Mesendoderm (in vitro differentiated cells): Measurements from ENCODE around the gene RARS2.

Source experiments
- DNase-seq: peaks from one replicate; pipeline ENCODE4 v3.0.0; 2013
- H2AK5ac ChIP-seq: 2 replicates; pipeline ENCODE4 v1.6.1; 2013; ENCODE audit warnings: low read length, inconsistent platforms
- H2BK120ac ChIP-seq: 2 replicates; pipeline ENCODE4 v1.6.1; 2013; ENCODE audit warnings: low read depth, mild to moderate bottlenecking, low read length, moderate library complexity, mixed read lengths
- H2BK15ac ChIP-seq: replicated peaks from 2 replicates; pipeline ENCODE4 v1.6.1; 2013; ENCODE audit warnings: low read depth, mild to moderate bottlenecking, moderate library complexity
- H2BK5ac ChIP-seq: 2 replicates; pipeline ENCODE4 v1.6.1; 2013; ENCODE audit warnings: low read length, inconsistent platforms
- H3K18ac ChIP-seq: 2 replicates; pipeline ENCODE4 v1.6.1; 2013; ENCODE audit warnings: mild to moderate bottlenecking, low read length, mixed read lengths
- H3K23ac ChIP-seq: one replicate; pipeline ENCODE4 v1.6.1; 2013; ENCODE audit warnings: low read length
- H3K27ac ChIP-seq: 2 replicates; pipeline ENCODE4 v1.5.1; 2013; ENCODE audit warnings: low read depth, mild to moderate bottlenecking, inconsistent platforms, low read length, moderate library complexity
- H3K27me3 ChIP-seq: 2 replicates; pipeline ENCODE4 v1.6.1; 2013; ENCODE audit warnings: low read length, control low read depth, mild to moderate bottlenecking, inconsistent platforms; ENCODE audit not compliant: insufficient read depth, poor library complexity
- H3K36me3 ChIP-seq: 2 replicates; pipeline ENCODE4 v1.6.1; 2013; ENCODE audit warnings: low read length, inconsistent platforms; ENCODE audit not compliant: control insufficient read depth, insufficient read depth
- H3K4ac ChIP-seq: one replicate; pipeline ENCODE4 v1.6.1; 2013; ENCODE audit warnings: low read depth, mild to moderate bottlenecking, low read length, moderate library complexity
- H3K4me1 ChIP-seq: 2 replicates; pipeline ENCODE4 v1.6.1; 2013; ENCODE audit warnings: low read depth, low read length, inconsistent platforms; ENCODE audit not compliant: control insufficient read depth
- H3K4me2 ChIP-seq: 2 replicates; pipeline ENCODE4 v1.6.1; 2013; ENCODE audit warnings: low read length
- H3K4me3 ChIP-seq: 2 replicates; pipeline ENCODE4 v1.5.1; 2013; ENCODE audit warnings: mild to moderate bottlenecking, low read length
- H3K56ac ChIP-seq: one replicate; pipeline ENCODE4 v1.6.1; 2013; ENCODE audit warnings: low read length
- H3K79me1 ChIP-seq: 2 replicates; pipeline ENCODE4 v1.6.1; 2013; ENCODE audit warnings: low read length, inconsistent platforms
- H3K79me2 ChIP-seq: 2 replicates; pipeline ENCODE4 v1.6.1; 2013; ENCODE audit warnings: mild to moderate bottlenecking, low read length; ENCODE audit not compliant: control insufficient read depth, insufficient read depth
- H3K9ac ChIP-seq: 2 replicates; pipeline ENCODE4 v1.6.1; 2013; ENCODE audit warnings: low read length, inconsistent platforms
- H4K5ac ChIP-seq: one replicate; pipeline ENCODE4 v1.6.1; 2013; ENCODE audit warnings: low read length
- H4K8ac ChIP-seq: one replicate; pipeline ENCODE4 v1.6.1; 2013; ENCODE audit warnings: low read depth, mild to moderate bottlenecking, control low read depth, low read length, moderate library complexity
- WGBS: extraction: QIAGEN DNeasy Blood & Tissue Kit; methylation state at CpG from one replicate; pipeline ENCODE4 v1.1.7; 2013; ENCODE audit warnings: low lambda C conversion rate, missing lambda C conversion rate; ENCODE audit not compliant: insufficient coverage; ENCODE audit errors: extremely low coverage; 5-methylcytosine and 5-hydroxymethylcytosine counted together

Gene RARS2

DNA sequence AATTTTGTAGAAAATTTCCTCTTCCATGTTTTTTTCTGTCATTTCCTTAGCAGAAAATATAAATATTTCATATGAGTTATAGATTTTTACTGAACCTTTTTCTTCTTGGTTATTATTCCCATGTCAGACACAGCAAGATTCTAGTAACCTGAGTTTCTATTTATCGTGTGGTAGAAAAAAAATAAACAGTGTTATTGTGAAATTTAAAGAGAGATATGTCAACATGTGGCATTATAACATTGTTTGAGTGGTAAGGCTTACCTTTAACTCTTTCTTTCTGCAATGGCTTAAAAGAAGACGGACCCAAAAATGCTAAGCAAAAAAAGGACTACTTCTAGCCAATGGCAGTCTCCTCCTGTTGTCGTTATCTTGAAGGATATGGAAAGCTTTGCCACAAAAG lies 19.0 kb upstream of the RARS2 start:
- Histone ChIP-seq H3K4me1 (no peaks in the 10 kb centered on the region), H2BK15ac (no peak overlapping the region), H3K36me3 (peaks cover 1% of the 10 kb centered on the region), H3K56ac (no peak overlapping the region), H2BK120ac (no peak overlapping the region), H2AK5ac (no peak overlapping the region), H3K4ac (no peak overlapping the region), H3K4me3 (no peak overlapping the region), H3K79me2 (no peaks in the 10 kb centered on the region), H2BK5ac (no peak overlapping the region), H3K27ac (no peak overlapping the region), H3K27me3 (no peaks in the 10 kb centered on the region), H3K4me2 (no peak overlapping the region), H4K5ac (no peak overlapping the region), H3K23ac (no peak overlapping the region), H4K8ac (no peak overlapping the region), H3K9ac (no peak overlapping the region), H3K79me1 (no peaks in the 10 kb centered on the region), H3K18ac (no peak overlapping the region)
- no CpG with 5 or more reads among the region's 3 CpGs for WGBS
- no peak for DNase-seq

DNA sequence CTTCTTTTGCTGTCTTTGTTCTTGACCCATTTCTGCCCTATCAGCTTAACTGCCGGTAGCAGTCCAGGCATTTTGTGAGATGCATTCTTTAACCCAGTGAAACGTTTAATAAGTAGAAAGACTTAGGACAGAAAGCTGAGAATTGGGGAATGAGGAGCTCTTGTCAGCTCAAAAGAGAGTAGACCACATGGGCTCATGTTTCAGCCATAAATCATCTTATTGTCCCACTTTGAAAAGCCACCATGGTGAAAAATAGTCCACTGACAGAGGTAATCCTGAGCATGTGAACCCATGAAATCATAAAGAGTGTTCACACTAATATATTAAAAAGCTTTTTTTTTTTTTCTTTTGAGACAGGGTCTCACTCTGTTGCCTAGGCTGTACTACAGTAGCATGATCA lies 16.4 kb upstream of the RARS2 start:
- Histone ChIP-seq H3K18ac (no peak overlapping the region), H3K9ac (no peak overlapping the region), H2AK5ac (no peak overlapping the region), H4K5ac (no peak overlapping the region), H3K4me3 (no peak overlapping the region), H3K23ac (no peak overlapping the region), H2BK15ac (no peak overlapping the region), H2BK5ac (no peak overlapping the region), H3K4ac (no peak overlapping the region), H3K56ac (no peak overlapping the region), H3K79me1 (no peaks in the 10 kb centered on the region), H3K79me2 (no peaks in the 10 kb centered on the region), H3K36me3 (no peaks in the 10 kb centered on the region), H3K27me3 (no peaks in the 10 kb centered on the region), H2BK120ac (no peak overlapping the region), H3K4me2 (no peak overlapping the region), H3K4me1 (no peaks in the 10 kb centered on the region), H4K8ac (no peak overlapping the region), H3K27ac (no peak overlapping the region)
- no peak for DNase-seq
- no CpG with 5 or more reads among the region's 2 CpGs for WGBS

- Histone ChIP-seq H3K79me1 (no peaks in the 10 kb centered on the region), H3K23ac (no peak overlapping the region), H3K9ac (no peak overlapping the region), H2BK5ac (no peak overlapping the region), H3K18ac (no peak overlapping the region), H3K56ac (no peak overlapping the region), H3K4me2 (no peak overlapping the region), H3K27me3 (no peaks in the 10 kb centered on the region), H3K79me2 (no peaks in the 10 kb centered on the region), H2BK15ac (no peak overlapping the region), H2AK5ac (no peak overlapping the region), H2BK120ac (no peak overlapping the region), H3K27ac (no peak overlapping the region), H4K8ac (no peak overlapping the region), H3K4me1 (no peaks in the 10 kb centered on the region), H4K5ac (no peak overlapping the region), H3K36me3 (no peaks in the 10 kb centered on the region), H3K4ac (no peak overlapping the region), H3K4me3 (no peak overlapping the region)
- DNase-seq = no peak
- no CpG with 5 or more reads among the region's 1 CpG for WGBS
These were observed 10.8 kb upstream of the RARS2 start for GRCh38 chr6:87600576-87600975.

DNA sequence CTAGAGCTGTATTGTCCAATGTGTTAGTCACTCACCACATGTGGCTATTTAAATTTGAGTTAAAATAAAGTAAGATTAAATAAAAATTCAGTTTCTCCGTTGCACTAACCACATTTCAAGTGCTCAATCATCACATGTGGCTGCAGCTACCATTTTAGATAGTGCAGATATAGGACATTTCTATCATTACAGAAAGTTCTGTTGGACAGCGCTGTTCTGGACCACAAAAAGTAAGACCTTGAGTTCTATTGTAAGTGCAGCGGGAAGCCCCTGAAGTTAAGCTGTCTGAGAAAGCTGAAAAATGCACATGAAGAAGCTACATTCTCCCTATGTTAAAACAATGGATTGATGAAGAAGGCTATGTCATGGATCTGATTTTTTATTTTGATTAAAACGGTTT lies 1.2 kb upstream of the RARS2 start:
- no peaks in the 10 kb centered on the region for H3K36me3 ChIP-seq
- DNase-seq = no peak

DNA sequence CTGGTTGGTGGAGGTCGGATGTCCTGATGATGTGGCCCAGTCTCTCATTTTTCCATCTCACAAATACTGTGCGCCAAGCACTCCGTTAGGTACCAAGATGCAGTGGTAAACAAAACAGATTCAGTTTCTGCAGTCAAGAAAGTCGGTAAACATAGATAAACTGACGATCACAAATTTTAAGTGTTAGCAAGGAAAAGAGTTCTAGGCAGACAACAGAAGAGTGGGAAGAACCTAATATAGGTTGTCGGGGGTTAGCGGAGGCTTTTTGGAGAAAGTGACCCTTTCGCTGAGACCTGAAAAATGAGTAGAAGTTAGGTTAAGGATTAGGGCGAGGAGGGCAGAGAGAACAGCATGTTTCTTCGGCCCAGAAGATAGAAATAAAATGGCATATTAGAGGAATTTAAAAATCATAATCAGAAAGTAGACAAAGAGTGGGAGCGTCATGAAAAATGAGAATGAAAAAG lies 662 bp upstream of the RARS2 start:
- no peak overlapping the region for H4K5ac ChIP-seq
- no peak overlapping the region for H3K23ac ChIP-seq
- H3K56ac ChIP-seq = peak overlapping the region; percentile 100
- no peak overlapping the region for H2BK15ac ChIP-seq
- H3K4me3 ChIP-seq = peak overlapping the region; percentile 100
- H3K18ac ChIP-seq = no peak overlapping the region
- H2AK5ac ChIP-seq = no peak overlapping the region
- peaks cover 59% of the 10 kb centered on the region for H3K79me2 ChIP-seq
- H3K4me1 ChIP-seq = peaks cover 3% of the 10 kb centered on the region
- no peaks in the 10 kb centered on the region for H3K36me3 ChIP-seq
- no CpG with 5 or more reads among the region's 11 CpGs for WGBS
- no peak overlapping the region for H2BK120ac ChIP-seq
- no peak for DNase-seq
- H3K9ac ChIP-seq = peak overlapping the region; percentile 100
- peaks cover 14% of the 10 kb centered on the region for H3K79me1 ChIP-seq
- H4K8ac ChIP-seq = no peak overlapping the region
- peak overlapping the region; percentile 9 for H3K27ac ChIP-seq
- H2BK5ac ChIP-seq = peak overlapping the region; percentile 99
- no peaks in the 10 kb centered on the region for H3K27me3 ChIP-seq
- H3K4me2 ChIP-seq = peak overlapping the region; percentile 80
- H3K4ac ChIP-seq = no peak overlapping the region

More for the DNA sequence above, 1.2 kb upstream of the RARS2 start:
- Histone ChIP-seq H3K4me1 (peaks cover 3% of the 10 kb centered on the region), H4K5ac (no peak overlapping the region), H3K4ac (no peak overlapping the region), H2BK120ac (no peak overlapping the region), H4K8ac (no peak overlapping the region), H3K23ac (no peak overlapping the region), H3K56ac (peak overlapping the region; percentile 100), H3K79me1 (peaks cover 13% of the 10 kb centered on the region), H3K27ac (no peak overlapping the region), H3K4me3 (peak overlapping the region; percentile 100), H3K27me3 (no peaks in the 10 kb centered on the region), H2BK15ac (no peak overlapping the region), H3K9ac (peak overlapping the region; percentile 100), H2BK5ac (no peak overlapping the region), H2AK5ac (no peak overlapping the region), H3K4me2 (peak overlapping the region; percentile 80), H3K18ac (no peak overlapping the region), H3K79me2 (peaks cover 56% of the 10 kb centered on the region)
- no CpG with 5 or more reads among the region's 4 CpGs for WGBS

GRCh38 chr6:87588756-87589407 lies 905 bp downstream of the RARS2 start:
- no peak overlapping the region for H2BK15ac ChIP-seq
- peaks cover 72% of the 10 kb centered on the region for H3K79me2 ChIP-seq
- no peak overlapping the region for H2BK5ac ChIP-seq
- H3K27me3 ChIP-seq = no peaks in the 10 kb centered on the region
- H4K8ac ChIP-seq = no peak overlapping the region
- H3K4me2 ChIP-seq = peak overlapping the region; percentile 55
- peak overlapping the region; percentile 98 for H3K56ac ChIP-seq
- no peak overlapping the region for H3K18ac ChIP-seq
- H3K79me1 ChIP-seq = peaks cover 20% of the 10 kb centered on the region
- DNase-seq = no peak
- no peak overlapping the region for H2BK120ac ChIP-seq
- no peak overlapping the region for H2AK5ac ChIP-seq
- peaks cover 3% of the 10 kb centered on the region for H3K4me1 ChIP-seq
- peak overlapping the region; percentile 99 for H3K4me3 ChIP-seq
- H4K5ac ChIP-seq = no peak overlapping the region
- no peak overlapping the region for H3K4ac ChIP-seq
- no CpG with 5 or more reads among the region's 10 CpGs for WGBS
- H3K9ac ChIP-seq = peak overlapping the region; percentile 95
- no peak overlapping the region for H3K27ac ChIP-seq
- H3K23ac ChIP-seq = no peak overlapping the region
- H3K36me3 ChIP-seq = no peaks in the 10 kb centered on the region
